CD14-positive monocyte (primary cell): ENCODE data around the gene ASCC3. TPM values are rescaled to one million over a fixed set of nuclear protein-coding genes. Genes with fewer than 3 reads are reported as not detected.

Source experiments
- DNase-seq, 3 donors: peaks; one replicate each; pipeline ENCODE4 v3.0.0-alpha.2; 2011 to 2022
- H2AFZ ChIP-seq: 2 replicates; pipeline ENCODE4 v1.6.0; 2012; ENCODE audit warnings: mild to moderate bottlenecking, low read depth, low read length, inconsistent platforms; ENCODE audit not compliant: insufficient read depth, poor library complexity, severe bottlenecking
- H3K27ac ChIP-seq, 2 donors: 1 replicate in 1 of 2; 2 replicates in 1 of 2; pipeline ENCODE4 v1.5.1; 2012 to 2013; ENCODE audit warnings: low read length in 2 of 2, control low read depth in 1 of 2, inconsistent platforms in 1 of 2, low read depth in 1 of 2, mild to moderate bottlenecking in 1 of 2
- H3K27me3 ChIP-seq, 2 donors: one replicate each; pipeline versions ENCODE4 v1.6.0 to v1.6.1; 2011 to 2013; ENCODE audit warnings: low read length in 2 of 2; ENCODE audit not compliant: control insufficient read depth in 2 of 2, insufficient read depth in 2 of 2
- H3K36me3 ChIP-seq, 2 donors: replicated peaks in 1 of 2; 1 replicate in 1 of 2; 2 replicates in 1 of 2; pipeline versions ENCODE4 v1.5.1 to v1.6.1; 2012 to 2013; ENCODE audit warnings: low read length in 2 of 2, control low read depth in 1 of 2, inconsistent platforms in 1 of 2, mild to moderate bottlenecking in 1 of 2; ENCODE audit not compliant: insufficient read depth in 2 of 2, control insufficient read depth in 1 of 2
- H3K4me1 ChIP-seq, 2 donors: 1 replicate in 1 of 2; 2 replicates in 1 of 2; pipeline versions ENCODE4 v1.5.1 to v1.6.1; 2012 to 2013; ENCODE audit warnings: low read length in 2 of 2, control low read depth in 1 of 2, inconsistent platforms in 1 of 2, mild to moderate bottlenecking in 1 of 2, moderate library complexity in 1 of 2; ENCODE audit not compliant: insufficient read depth in 2 of 2, control insufficient read depth in 1 of 2
- H3K4me2 ChIP-seq: replicated peaks from 2 replicates; pipeline ENCODE3; 2012; ENCODE audit warnings: low read length, moderate library complexity, mild to moderate bottlenecking; ENCODE audit not compliant: poor library complexity, severe bottlenecking; ENCODE audit errors: extremely low read depth
- H3K4me3 ChIP-seq, 3 experiments: fragments of 200-600 bp in 1 of 3; sonication (generic) in 1 of 3; replicated peaks in 1 of 3; 1 replicate in 2 of 3; 2 replicates in 1 of 3; pipeline ENCODE4 v1.5.1; 2011 to 2013; ENCODE audit warnings: low read length in 3 of 3, mild to moderate bottlenecking in 3 of 3, control low read depth in 2 of 3, low read depth in 2 of 3, inconsistent platforms in 1 of 3, moderate library complexity in 1 of 3
- H3K79me2 ChIP-seq: 2 replicates; pipeline ENCODE4 v1.6.0; 2012; ENCODE audit warnings: mild to moderate bottlenecking, control low read depth, inconsistent platforms, low read length, moderate library complexity; ENCODE audit not compliant: insufficient read depth
- H3K9ac ChIP-seq: 2 replicates; pipeline ENCODE4 v1.6.0; 2017; ENCODE audit warnings: low read length, mild to moderate bottlenecking; ENCODE audit not compliant: insufficient read depth, poor library complexity, severe bottlenecking
- H3K9me3 ChIP-seq, 2 donors: replicated peaks in 1 of 2; 1 replicate in 1 of 2; 2 replicates in 1 of 2; pipeline versions ENCODE4 v1.5.1 to v1.6.1; 2012 to 2013; ENCODE audit warnings: low read length in 2 of 2, control low read depth in 1 of 2; ENCODE audit not compliant: control insufficient read depth in 1 of 2, insufficient read depth in 1 of 2
- H4K20me1 ChIP-seq: 2 replicates; pipeline ENCODE4 v1.6.0; 2012; ENCODE audit warnings: mild to moderate bottlenecking, low read length, control low read depth, moderate library complexity; ENCODE audit not compliant: insufficient read depth
- H3K27ac Mint-ChIP-seq, 7 donors: one replicate each; pipeline ENCODE4 v1.8.0; 2020; ENCODE audit warnings: mild to moderate bottlenecking in 7 of 7, mixed read lengths in 7 of 7, moderate library complexity in 6 of 7, inconsistent platforms in 2 of 7
- H3K27me3 Mint-ChIP-seq, 3 donors: one replicate each; pipeline ENCODE4 v1.8.0; 2021 to 2022; ENCODE audit warnings: low read depth in 3 of 3, mild to moderate bottlenecking in 3 of 3, mixed read lengths in 3 of 3, moderate library complexity in 3 of 3, inconsistent platforms in 1 of 3
- H3K36me3 Mint-ChIP-seq, 2 donors: one replicate each; pipeline ENCODE4 v1.8.0; 2020; ENCODE audit warnings: mixed read lengths in 2 of 2, inconsistent platforms in 1 of 2, mild to moderate bottlenecking in 1 of 2
- H3K4me1 Mint-ChIP-seq: one replicate; pipeline ENCODE4 v1.8.0; 2020; ENCODE audit warnings: mild to moderate bottlenecking, mixed read lengths
- H3K4me3 Mint-ChIP-seq, 2 donors: one replicate each; pipeline ENCODE4 v1.8.0; 2020; ENCODE audit warnings: mild to moderate bottlenecking in 2 of 2, mixed read lengths in 2 of 2, moderate library complexity in 1 of 2
- H3K9me3 Mint-ChIP-seq, 7 donors: one replicate each; pipeline ENCODE4 v1.8.0; 2020 to 2022; ENCODE audit warnings: mixed read lengths in 7 of 7, mild to moderate bottlenecking in 6 of 7, moderate library complexity in 6 of 7, inconsistent platforms in 2 of 7
- CTCF ChIP-seq: fragments of 200-600 bp; IDR thresholded peaks from one replicate; pipeline ENCODE4 v1.8.0; 2022; ENCODE audit warnings: antibody characterized with exemption, mild to moderate bottlenecking
- WGBS: methylation state at CpG from one replicate; pipeline ENCODE4 v1.1.5; 2013; ENCODE audit warnings: missing lambda C conversion rate; ENCODE audit not compliant: insufficient coverage; 5-methylcytosine and 5-hydroxymethylcytosine counted together
- intact Hi-C, 2 donors: fragments of 100-400 bp; cut with micrococcal nuclease; formaldehyde crosslinking; loops; one replicate each; pipeline versions ENCODE4 v1.15.0 to v1.15.1; 2023
- polyA plus RNA-seq, 3 donors: library from polyadenylated mRNA; depleted of rRNA in 1 of 3; unstranded in 2 of 3; stranded (reverse) in 1 of 3; fragments of 300-500 nt in 2 of 3; fragments of >200 nt in 1 of 3; fragmentation: Illumina TruSeq in 2 of 3; gene quantifications; 1 replicate in 2 of 3; 2 replicates in 1 of 3; pipeline ENCODE4 v1.2.3, GENCODE V29; 2012 to 2021

The ASCC3 gene
- polyA plus RNA-seq, 3 donors = 6.4 to 12.9 (median 10.6) TPM

GRCh38 chr6:100685747-100686146 is 195.4 kb downstream of the ASCC3 start:
- Histone ChIP-seq H3K27me3 (no peaks in the 10 kb centered on the region), H3K4me3 (no peak overlapping the region), H3K4me2 (no peak overlapping the region), H3K79me2 (no peaks in the 10 kb centered on the region), H4K20me1 (no peaks in the 10 kb centered on the region), H3K9ac (no peak overlapping the region), H2AFZ (no peak overlapping the region), H3K36me3 (no peaks in the 10 kb centered on the region), H3K9me3 (no peaks in the 10 kb centered on the region), H3K27ac (no peak overlapping the region), H3K4me1 (no peaks in the 10 kb centered on the region)
- intact Hi-C loops = no loop called here
- H3K4me1 Mint-ChIP-seq = no peaks in the 10 kb centered on the region
- no peak for TF ChIP-seq CTCF
- no peaks in the 10 kb centered on the region for H3K27me3 Mint-ChIP-seq
- no peak overlapping the region for H3K4me3 Mint-ChIP-seq
- DNase-seq = no peak
- WGBS = 90% methylated on average over 2 of the region's 2 CpGs
- peaks cover 0 to 4% of the 10 kb centered on the region in 2 donors for H3K36me3 Mint-ChIP-seq
- H3K27ac Mint-ChIP-seq = no peak overlapping the region
- peaks cover 0 to 2% (median 0%) of the 10 kb centered on the region in 7 donors for H3K9me3 Mint-ChIP-seq

- WGBS = no CpG with 5 or more reads among the region's 1 CpG
- Histone ChIP-seq H3K4me2 (no peak overlapping the region), H3K9ac (no peak overlapping the region), H3K9me3 (no peaks in the 10 kb centered on the region), H3K36me3 (no peaks in the 10 kb centered on the region), H3K79me2 (no peaks in the 10 kb centered on the region), H3K4me3 (no peak overlapping the region), H2AFZ (no peak overlapping the region), H3K4me1 (no peaks in the 10 kb centered on the region), H4K20me1 (no peaks in the 10 kb centered on the region), H3K27ac (no peak overlapping the region), H3K27me3 (no peaks in the 10 kb centered on the region)
- H3K4me3 Mint-ChIP-seq = no peak overlapping the region
- peaks cover 0 to 2% (median 0%) of the 10 kb centered on the region in 7 donors for H3K9me3 Mint-ChIP-seq
- peaks cover 0 to 7% of the 10 kb centered on the region in 2 donors for H3K36me3 Mint-ChIP-seq
- TF ChIP-seq CTCF = no peak
- H3K27me3 Mint-ChIP-seq = peaks cover 0 to 2% (median 0%) of the 10 kb centered on the region in 3 donors
- no peaks in the 10 kb centered on the region for H3K4me1 Mint-ChIP-seq
- DNase-seq = no peak
- no peak overlapping the region for H3K27ac Mint-ChIP-seq
- intact Hi-C loops = no loop called here
Observed at GRCh38 chr6:100680163-100680562, 201.0 kb downstream of the ASCC3 start.
